Middle frontal gyrus (tissue), 1 donor: ENCODE results near the gene MAPK12.

Experiments
- DNase-seq: peaks from one replicate; pipeline ENCODE4 v3.0.0-alpha.2; 2015; ENCODE audit warnings: low spot score; ENCODE audit errors: extremely low spot score

The MAPK12 gene

GRCh38 chr22:50268655-50269113, 7.2 kb upstream of the MAPK12 start:
- DNase-seq, result no peak

- no peak for DNase-seq
Measured at GRCh38 chr22:50267591-50268390, 6.3 kb upstream of the MAPK12 start.

GRCh38 chr22:50266994-50267393, 5.5 kb upstream of the MAPK12 start:
- no peak for DNase-seq

- DNase-seq, result no peak
Measured at GRCh38 chr22:50264946-50265669, 3.6 kb upstream of the MAPK12 start.

GRCh38 chr22:50264104-50264745, 2.7 kb upstream of the MAPK12 start:
- DNase-seq, result no peak

- DNase-seq, result no peak
Measured at GRCh38 chr22:50262973-50263617, 1.6 kb upstream of the MAPK12 start.

- no peak for DNase-seq
Measured at GRCh38 chr22:50262460-50262911, 1.0 kb upstream of the MAPK12 start.

- peak; percentile 65 for DNase-seq
Measured at GRCh38 chr22:50260801-50261614, 475 bp downstream of the MAPK12 start.

GRCh38 chr22:50260434-50260800, 1.1 kb downstream of the MAPK12 start:
- no peak for DNase-seq

GRCh38 chr22:50259302-50259701, 2.2 kb downstream of the MAPK12 start:
- DNase-seq, result no peak

- no peak for DNase-seq
Measured at GRCh38 chr22:50258361-50259292, 2.9 kb downstream of the MAPK12 start.

- no peak for DNase-seq
Measured at GRCh38 chr22:50257451-50258360, 3.8 kb downstream of the MAPK12 start.

- DNase-seq, result no peak
Measured at GRCh38 chr22:50257041-50257440, 4.4 kb downstream of the MAPK12 start.

- DNase-seq, result no peak
Measured at GRCh38 chr22:50256258-50256862, 5.1 kb downstream of the MAPK12 start.

GRCh38 chr22:50255607-50256006, 5.9 kb downstream of the MAPK12 start:
- no peak for DNase-seq

GRCh38 chr22:50255099-50255498, 6.4 kb downstream of the MAPK12 start:
- DNase-seq, result no peak

GRCh38 chr22:50253941-50254340, 7.5 kb downstream of the MAPK12 start:
- DNase-seq, result no peak
